Mucosa of gallbladder (tissue), 1 donor: ENCODE results near the gene FRMD4A. TPM values are rescaled to one million over a fixed set of nuclear protein-coding genes. Genes with fewer than 3 reads are reported as not detected.
A peak's percentile ranks its signal among the peaks of the same experiment; 100 is the strongest.

Experiments used
- DNase-seq: peaks from one replicate; pipeline ENCODE4 v3.0.0-alpha.2; 2020; ENCODE audit warnings: low spot score
- total RNA-seq: library from RNA; stranded (reverse); gene quantifications from one replicate; pipeline ENCODE4 v1.2.1, GENCODE V29; 2021
- donor health status: DM: no; HTN: no; CAD: no.

Gene FRMD4A
- total RNA-seq, 1 donor from 2014 or later: 55.4 TPM

- DNase-seq: no peak
Observed at GRCh38 chr10:13705526-13706174, 625.1 kb downstream of the FRMD4A start.

GRCh38 chr10:13704964-13705363 lies 625.8 kb downstream of the FRMD4A start:
- DNase-seq: no peak

GRCh38 chr10:13703997-13704536 lies 626.7 kb downstream of the FRMD4A start:
- no peak for DNase-seq

- no peak for DNase-seq
Observed at GRCh38 chr10:13703101-13703818, 627.5 kb downstream of the FRMD4A start.

GRCh38 chr10:13701157-13701919 lies 629.4 kb downstream of the FRMD4A start:
- peak; percentile 50 for DNase-seq

GRCh38 chr10:13700473-13701144 lies 630.1 kb downstream of the FRMD4A start:
- no peak for DNase-seq

GRCh38 chr10:13699216-13699615 lies 631.5 kb downstream of the FRMD4A start:
- DNase-seq: peak; percentile 48

- no peak for DNase-seq
Observed at GRCh38 chr10:13698217-13698616, 632.5 kb downstream of the FRMD4A start.

GRCh38 chr10:13696071-13696470 lies 634.7 kb downstream of the FRMD4A start:
- no peak for DNase-seq

GRCh38 chr10:13695588-13695987 lies 635.1 kb downstream of the FRMD4A start:
- no peak for DNase-seq

GRCh38 chr10:13693783-13694700 lies 636.7 kb downstream of the FRMD4A start:
- DNase-seq: no peak

- no peak for DNase-seq
Observed at GRCh38 chr10:13690281-13690825, 640.4 kb downstream of the FRMD4A start.

- DNase-seq: peak; percentile 69
Observed at GRCh38 chr10:13686331-13686752, 644.4 kb downstream of the FRMD4A start.

GRCh38 chr10:13685885-13686284 lies 644.8 kb downstream of the FRMD4A start:
- DNase-seq: no peak

- no peak for DNase-seq
Observed at GRCh38 chr10:13684806-13685482, 645.8 kb downstream of the FRMD4A start.

GRCh38 chr10:13684252-13684791 lies 646.4 kb downstream of the FRMD4A start:
- peak; percentile 39 for DNase-seq

- DNase-seq: no peak
Observed at GRCh38 chr10:13683017-13683416, 647.7 kb downstream of the FRMD4A start.

- no peak for DNase-seq
Observed at GRCh38 chr10:13681960-13682359, 648.8 kb downstream of the FRMD4A start.

GRCh38 chr10:13681528-13681927 lies 649.2 kb downstream of the FRMD4A start:
- no peak for DNase-seq
